Measurements from ENCODE around the gene SSTR3. TPM values are rescaled to one million over a fixed set of nuclear protein-coding genes. Genes with fewer than 3 reads are reported as not detected.

Gene SSTR3
- total RNA-seq, 1 donor from 2014 or later = not detected

DNA sequence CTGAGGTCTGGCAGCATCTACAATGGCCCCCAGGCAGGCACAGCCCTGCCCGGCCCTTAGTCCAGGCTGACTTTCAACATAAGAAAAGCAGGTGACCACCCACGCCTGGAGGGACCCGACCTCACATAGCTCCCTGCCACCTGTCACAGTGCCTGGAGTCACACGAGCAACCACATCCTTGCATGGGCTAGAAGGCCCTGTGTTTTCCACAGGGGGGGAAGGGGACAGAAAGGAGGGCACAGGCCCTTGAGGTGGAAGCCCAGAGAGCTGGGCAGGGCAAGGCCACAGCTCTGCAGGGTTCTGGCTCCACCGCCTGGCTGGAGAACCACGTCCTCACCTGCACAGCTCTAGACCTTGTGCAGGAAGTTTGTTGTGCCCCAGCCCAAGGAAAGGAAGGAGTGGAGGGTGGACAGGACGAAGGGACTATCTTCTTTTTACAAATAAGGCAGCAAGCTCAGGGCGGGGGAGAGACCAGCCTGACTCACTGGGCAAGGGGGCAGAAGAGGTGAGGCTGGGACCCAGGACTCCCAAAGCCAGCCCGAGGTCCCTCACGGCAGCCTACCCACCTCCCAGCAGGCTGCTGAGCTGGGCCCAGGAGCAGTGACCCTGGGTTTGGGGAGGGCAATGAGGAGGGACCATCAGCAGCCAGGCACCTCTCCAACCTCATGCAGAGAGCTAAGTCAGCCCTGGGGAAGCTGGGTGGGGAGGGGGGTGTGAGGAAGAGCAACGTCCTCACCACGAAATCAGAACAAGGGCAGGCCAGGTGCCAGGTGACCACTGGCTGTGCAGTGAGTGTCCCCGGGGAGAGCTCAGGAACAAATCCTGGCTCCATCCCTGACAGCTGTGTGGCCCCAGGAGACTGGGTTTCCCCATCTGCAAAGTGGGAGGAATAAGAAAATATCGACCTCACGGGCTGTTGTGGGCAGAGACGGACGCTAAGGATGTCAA is 28.6 kb downstream of the SSTR3 start:
- H3K4me3 ChIP-seq (ENCODE audit: insufficient read depth, low read depth, low read length) = no peak overlapping the region
- FAIRE-seq = no peak
- H3K4me1 ChIP-seq (ENCODE audit: insufficient read depth, low read length) = peaks cover 23% of the 10 kb centered on the region
- H3K9me3 ChIP-seq (ENCODE audit: insufficient read depth, low read depth, low read length) = no peaks in the 10 kb centered on the region
- DNase-seq (ENCODE audit: low read depth) = no peak
- peaks cover 13% of the 10 kb centered on the region for H3K27me3 Mint-ChIP-seq (ENCODE audit: low read depth, unreplicated experiment)
- H3K9ac ChIP-seq (ENCODE audit: low read length) = no peak overlapping the region
- TF ChIP-seq, protein P1, sequence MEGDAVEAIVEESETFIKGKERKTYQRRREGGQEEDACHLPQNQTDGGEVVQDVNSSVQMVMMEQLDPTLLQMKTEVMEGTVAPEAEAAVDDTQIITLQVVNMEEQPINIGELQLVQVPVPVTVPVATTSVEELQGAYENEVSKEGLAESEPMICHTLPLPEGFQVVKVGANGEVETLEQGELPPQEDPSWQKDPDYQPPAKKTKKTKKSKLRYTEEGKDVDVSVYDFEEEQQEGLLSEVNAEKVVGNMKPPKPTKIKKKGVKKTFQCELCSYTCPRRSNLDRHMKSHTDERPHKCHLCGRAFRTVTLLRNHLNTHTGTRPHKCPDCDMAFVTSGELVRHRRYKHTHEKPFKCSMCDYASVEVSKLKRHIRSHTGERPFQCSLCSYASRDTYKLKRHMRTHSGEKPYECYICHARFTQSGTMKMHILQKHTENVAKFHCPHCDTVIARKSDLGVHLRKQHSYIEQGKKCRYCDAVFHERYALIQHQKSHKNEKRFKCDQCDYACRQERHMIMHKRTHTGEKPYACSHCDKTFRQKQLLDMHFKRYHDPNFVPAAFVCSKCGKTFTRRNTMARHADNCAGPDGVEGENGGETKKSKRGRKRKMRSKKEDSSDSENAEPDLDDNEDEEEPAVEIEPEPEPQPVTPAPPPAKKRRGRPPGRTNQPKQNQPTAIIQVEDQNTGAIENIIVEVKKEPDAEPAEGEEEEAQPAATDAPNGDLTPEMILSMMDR (IDR thresholded peaks at IDR 0.05; ENCODE audit: insufficient read depth, low read depth, low read length) = no peak
- TF ChIP-seq EZH2 (IDR thresholded peaks at IDR 0.05; ENCODE audit: insufficient read depth, low read length) = no peak
- H3K4me2 ChIP-seq (ENCODE audit: low read length) = no peak overlapping the region
- H3K27ac ChIP-seq (ENCODE audit: low read depth, low read length) = no peak overlapping the region
- no peaks in the 10 kb centered on the region for H3K36me3 ChIP-seq (ENCODE audit: insufficient read depth, low read length)
- peaks cover 13% of the 10 kb centered on the region for H3K4me1 Mint-ChIP-seq (ENCODE audit: low read depth, unreplicated experiment)
- no peaks in the 10 kb centered on the region for H4K20me1 ChIP-seq (ENCODE audit: insufficient read depth, low read length)
- H3K27me3 ChIP-seq (ENCODE audit: insufficient read depth, low read length) = no peaks in the 10 kb centered on the region
- H3K36me3 Mint-ChIP-seq (ENCODE audit: low read depth, unreplicated experiment) = peaks cover 2% of the 10 kb centered on the region
- peaks cover 2% of the 10 kb centered on the region for H3K9me3 Mint-ChIP-seq (ENCODE audit: unreplicated experiment)
- no peak overlapping the region for H3K4me3 Mint-ChIP-seq (ENCODE audit: unreplicated experiment)
- no peaks in the 10 kb centered on the region for H3K79me2 ChIP-seq (ENCODE audit: insufficient read depth, low read length)
- H2AFZ ChIP-seq (ENCODE audit: low read depth, low read length) = no peak overlapping the region
- H3K27ac Mint-ChIP-seq (ENCODE audit: unreplicated experiment) = no peak overlapping the region

DNA sequence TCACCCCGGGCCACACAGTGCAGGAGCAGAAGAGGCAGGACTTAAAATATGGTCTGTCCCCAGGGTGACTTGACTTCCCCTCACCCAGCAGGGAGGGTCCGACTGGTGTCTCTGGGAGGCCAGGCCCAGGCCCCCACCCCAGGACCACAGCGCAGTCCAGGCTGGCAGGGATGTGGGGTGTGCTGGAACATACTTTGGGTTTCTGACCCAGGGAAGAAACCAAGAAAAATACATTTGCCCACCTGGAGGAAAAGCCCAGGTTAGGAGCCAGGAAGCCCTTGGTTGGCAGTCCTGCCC is 29.4 kb downstream of the SSTR3 start:
- Histone ChIP-seq H3K27ac (ENCODE audit: low read depth, low read length) (no peak overlapping the region), H2AFZ (ENCODE audit: low read depth, low read length) (no peak overlapping the region), H3K79me2 (ENCODE audit: insufficient read depth, low read length) (no peaks in the 10 kb centered on the region), H3K4me2 (ENCODE audit: low read length) (no peak overlapping the region), H3K27me3 (ENCODE audit: insufficient read depth, low read length) (no peaks in the 10 kb centered on the region), H3K4me1 (ENCODE audit: insufficient read depth, low read length) (peaks cover 15% of the 10 kb centered on the region), H3K9me3 (ENCODE audit: insufficient read depth, low read depth, low read length) (no peaks in the 10 kb centered on the region), H3K4me3 (ENCODE audit: insufficient read depth, low read depth, low read length) (no peak overlapping the region), H3K36me3 (ENCODE audit: insufficient read depth, low read length) (no peaks in the 10 kb centered on the region), H4K20me1 (ENCODE audit: insufficient read depth, low read length) (no peaks in the 10 kb centered on the region), H3K9ac (ENCODE audit: low read length) (no peak overlapping the region)
- FAIRE-seq (no peak), DNase-seq (ENCODE audit: low read depth) (no peak)
- peaks cover 2% of the 10 kb centered on the region for H3K9me3 Mint-ChIP-seq (ENCODE audit: unreplicated experiment)
- H3K36me3 Mint-ChIP-seq (ENCODE audit: low read depth, unreplicated experiment) = peaks cover 2% of the 10 kb centered on the region
- no peak overlapping the region for H3K27ac Mint-ChIP-seq (ENCODE audit: unreplicated experiment)
- H3K27me3 Mint-ChIP-seq (ENCODE audit: low read depth, unreplicated experiment) = peaks cover 19% of the 10 kb centered on the region
- no peak overlapping the region for H3K4me3 Mint-ChIP-seq (ENCODE audit: unreplicated experiment)
- TF ChIP-seq, protein P1 (IDR thresholded peaks at IDR 0.05; ENCODE audit: insufficient read depth, low read depth, low read length) = no peak
- no peak for TF ChIP-seq EZH2 (IDR thresholded peaks at IDR 0.05; ENCODE audit: insufficient read depth, low read length)
- H3K4me1 Mint-ChIP-seq (ENCODE audit: low read depth, unreplicated experiment) = peaks cover 14% of the 10 kb centered on the region
